ENCODE data around the gene TBATA.
"Not testable (repeated sequence)": the region's sequence is repeated elsewhere in the genome, so short reads cannot be mapped to it uniquely, and the experiment has no call there.

The TBATA gene

DNA sequence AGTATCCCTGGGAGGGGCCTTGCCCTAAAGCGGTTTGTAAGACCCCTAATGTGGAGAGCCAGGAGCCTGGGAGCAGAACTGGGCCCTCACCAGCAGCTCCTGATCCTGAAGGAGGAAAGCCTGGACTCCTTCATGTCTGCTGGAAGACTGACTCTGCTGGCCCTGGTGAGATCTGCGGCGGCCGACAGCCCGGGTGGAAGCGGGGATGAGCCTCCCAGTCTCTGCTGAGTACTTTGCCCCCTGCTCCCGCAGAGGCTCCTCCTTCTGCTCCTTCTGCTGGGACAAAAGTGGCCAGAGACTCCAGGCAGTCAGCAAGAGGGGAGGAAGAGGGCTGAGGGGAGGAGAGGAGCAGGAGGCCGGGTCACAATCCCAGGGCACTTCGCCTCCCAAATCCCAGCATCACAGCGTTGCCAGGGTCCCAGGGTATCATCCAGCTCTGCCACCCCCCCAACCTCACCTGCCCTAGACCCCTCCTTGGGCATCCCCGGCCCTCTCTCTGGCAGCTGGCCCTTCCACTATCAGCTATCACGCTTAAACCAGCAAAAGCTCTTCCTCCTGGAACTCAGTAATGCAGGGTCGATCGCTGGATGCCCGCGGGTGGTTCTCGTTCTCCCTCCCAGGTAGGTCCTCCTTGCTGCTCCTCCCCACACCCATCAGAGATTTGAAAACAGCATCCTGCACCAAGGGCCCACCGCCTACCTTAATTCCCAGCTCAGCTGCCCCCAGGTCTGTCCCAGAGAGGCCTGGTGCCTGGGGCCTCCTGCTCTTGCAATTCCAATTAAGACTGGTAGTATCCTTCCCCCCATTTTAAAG, 7.9 kb downstream of the TBATA start:
- no peak for DNase-seq

DNA sequence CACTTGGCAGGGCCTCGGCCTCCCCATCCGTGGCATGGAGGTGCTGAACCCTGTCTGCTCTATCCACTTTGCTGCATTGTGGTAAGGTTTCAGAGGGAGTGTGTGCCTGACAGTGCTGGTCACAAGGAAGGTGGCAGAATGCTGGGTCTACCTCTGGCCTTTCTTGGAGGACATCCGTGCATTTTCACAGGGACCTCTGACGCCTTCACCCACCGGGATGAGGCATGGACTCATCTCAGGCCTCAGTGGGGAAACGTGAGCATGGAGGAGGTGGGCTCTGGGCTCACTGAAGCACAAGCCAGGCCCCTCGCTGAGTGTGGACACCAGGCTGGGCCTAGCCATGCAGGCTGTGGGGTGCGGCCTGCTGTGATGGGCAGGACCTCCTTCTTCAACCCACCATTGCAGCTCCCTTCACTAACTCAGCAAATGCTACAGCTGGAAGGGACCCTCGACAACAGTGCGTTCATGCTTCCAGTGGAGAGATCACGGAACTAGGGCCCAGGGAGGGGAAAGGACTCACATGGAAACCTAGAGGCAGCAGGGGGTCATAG, 8.6 kb downstream of the TBATA start:
- DNase-seq = no peak

DNA sequence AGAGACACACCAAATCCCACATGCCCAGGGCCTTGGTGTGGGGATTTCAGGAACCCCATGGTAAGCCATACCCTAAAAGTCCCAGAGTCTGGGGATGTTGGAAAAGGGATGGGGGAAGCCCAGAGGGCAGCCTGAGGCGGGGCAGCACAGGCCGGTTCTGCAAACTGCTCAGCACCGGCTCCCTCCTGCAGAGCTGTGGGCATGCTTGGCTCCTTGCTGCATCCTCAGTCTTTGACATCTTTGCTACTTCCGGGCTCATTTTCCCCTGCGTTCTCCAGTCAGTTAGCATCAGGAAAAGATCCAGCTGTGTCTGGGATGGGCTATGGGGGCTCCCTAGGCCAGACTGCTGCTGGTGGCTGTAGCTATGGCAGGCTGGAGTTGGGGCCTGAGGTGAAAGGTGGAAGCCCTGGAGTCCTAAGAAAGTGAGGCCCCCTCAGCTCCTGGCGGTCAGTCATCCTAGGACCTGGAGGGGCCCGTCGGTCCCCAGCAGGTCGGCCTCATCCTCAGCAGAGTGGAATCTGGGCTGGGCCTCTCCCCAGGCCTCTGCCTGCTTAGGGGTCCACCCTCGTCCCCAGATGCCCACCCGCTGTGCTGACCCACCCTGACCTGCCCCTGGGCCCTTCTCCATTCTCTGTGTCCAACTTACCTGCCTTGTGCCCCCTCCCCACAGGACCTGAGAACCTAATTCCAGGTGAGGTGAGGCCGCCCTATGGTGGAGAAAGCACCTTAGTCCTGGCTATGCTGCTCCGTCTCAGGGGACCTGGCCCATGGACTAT, 9.3 kb downstream of the TBATA start:
- DNase-seq = no peak

DNA sequence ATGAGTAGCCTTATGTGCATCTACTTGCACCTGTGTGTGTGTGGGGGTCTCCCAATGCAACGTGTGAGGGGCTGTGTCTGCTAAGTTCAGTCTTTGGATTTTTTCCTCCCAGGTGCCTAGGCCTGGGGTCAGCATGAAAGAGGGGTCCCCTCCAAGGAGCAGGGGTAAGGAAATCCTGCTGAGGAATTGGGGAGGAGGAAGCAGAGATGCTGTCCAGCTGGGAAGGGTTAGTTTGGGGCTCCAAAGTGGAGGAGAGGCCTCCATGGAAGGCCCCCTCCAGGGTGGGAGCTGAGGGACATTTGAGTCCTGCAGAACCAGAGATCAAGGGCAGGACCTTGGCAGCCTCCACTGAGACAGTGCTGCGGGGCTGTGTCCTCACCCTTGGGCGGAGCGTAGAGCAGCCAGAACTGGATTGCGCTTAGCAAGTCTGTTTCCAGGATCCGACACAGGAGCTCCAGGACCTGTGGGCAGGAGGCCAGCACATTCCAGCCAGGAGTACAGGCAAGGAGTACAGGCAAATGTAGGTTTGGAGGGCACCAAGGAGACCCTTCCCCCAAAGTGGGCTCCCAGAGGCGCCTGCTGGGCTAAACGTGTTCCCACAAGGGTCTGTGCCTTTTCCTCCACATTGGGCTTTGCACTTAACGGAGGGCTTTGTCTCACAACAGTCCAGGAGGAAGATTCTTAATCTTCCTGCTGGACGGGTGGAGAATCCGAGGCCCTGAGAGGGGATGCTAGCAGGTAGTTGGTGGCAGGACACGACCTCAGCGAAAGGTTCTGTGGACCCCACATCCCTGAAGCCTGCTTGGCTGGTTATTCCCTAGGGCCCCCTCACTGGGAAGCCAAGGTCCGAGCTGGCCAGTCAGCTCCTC, 10.1 kb downstream of the TBATA start:
- no peak for DNase-seq

DNA sequence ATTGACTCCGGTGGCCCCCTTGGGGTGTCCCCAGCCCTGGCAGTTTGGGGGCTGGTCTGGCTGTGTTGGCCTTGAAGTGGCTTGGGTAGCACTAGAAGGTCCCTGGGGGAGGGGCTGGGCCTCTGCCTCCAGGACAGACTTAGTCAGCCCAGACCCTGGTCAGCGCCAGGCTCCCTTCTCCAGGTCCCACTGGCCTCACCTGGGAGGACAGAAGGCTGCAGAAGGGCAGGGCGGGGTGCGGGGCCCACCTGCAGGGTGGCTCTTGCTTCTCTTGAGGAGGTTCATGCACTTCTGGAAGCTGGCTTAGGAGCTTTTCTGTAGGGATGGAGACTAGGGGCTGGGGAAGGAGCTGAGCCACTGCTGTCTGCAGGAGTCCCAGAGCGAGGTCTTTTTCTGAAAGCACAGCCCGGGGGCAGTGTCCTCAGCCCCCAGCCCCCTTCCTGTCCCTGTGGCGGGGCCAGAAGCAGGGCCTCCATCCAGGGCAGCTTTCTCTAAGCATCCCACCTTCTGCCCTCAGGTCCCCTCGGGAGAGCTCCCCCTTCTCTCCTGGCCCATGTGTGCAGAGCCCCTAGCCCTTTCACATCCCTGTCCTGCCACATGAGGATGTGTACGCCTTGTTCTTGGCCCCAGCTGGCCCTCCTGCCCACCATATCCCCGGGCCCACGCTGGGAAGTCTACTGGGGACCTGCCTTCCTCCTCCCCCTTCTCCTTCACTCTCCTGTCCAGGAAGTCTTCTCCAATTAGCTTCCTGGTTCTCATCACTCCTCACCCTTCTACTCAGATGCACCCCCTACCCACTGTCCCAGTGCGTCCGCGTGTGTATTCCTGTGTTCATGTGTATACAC, 11.0 kb downstream of the TBATA start:
- DNase-seq = no peak

DNA sequence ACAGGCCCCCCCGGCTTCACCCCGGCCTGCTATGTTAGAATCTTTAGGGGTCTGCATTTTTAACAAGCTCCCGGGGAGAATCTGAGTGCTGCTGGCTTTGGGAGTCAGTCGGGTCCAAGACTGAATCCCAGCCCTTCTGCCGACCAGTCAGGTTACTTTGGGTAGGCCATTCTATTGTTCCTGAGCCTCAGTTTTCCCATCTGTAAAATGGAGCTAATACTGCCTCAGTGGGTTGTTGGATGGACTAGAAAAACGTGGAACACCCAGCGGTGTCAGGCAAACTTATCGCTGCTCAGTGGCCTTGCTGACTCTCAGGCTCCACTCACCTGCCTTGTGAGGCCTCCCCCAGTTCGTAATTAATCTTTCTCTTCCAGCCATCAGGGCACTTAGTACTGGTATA, 11.7 kb downstream of the TBATA start:
- no peak for DNase-seq

DNA sequence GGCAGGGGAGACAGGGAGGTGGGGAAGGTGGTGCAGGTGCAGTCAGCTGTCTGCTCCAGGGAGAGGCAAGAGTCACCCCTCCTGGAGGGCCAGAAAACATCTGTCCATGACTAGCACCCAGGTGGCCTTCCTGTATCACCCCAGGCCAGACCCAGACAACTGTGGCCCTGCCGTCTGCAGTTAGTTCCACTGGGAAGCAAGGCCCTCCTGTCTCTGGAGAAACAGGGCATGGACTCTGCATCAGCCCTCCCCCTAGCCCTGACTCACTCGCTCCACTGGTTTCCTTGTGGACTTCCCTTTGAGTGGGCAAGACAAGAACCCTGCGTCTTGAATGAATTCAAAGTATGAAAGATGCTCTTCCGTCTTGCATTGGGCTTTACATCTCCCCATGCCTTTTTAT, 12.6 kb downstream of the TBATA start:
- no peak for DNase-seq

DNA sequence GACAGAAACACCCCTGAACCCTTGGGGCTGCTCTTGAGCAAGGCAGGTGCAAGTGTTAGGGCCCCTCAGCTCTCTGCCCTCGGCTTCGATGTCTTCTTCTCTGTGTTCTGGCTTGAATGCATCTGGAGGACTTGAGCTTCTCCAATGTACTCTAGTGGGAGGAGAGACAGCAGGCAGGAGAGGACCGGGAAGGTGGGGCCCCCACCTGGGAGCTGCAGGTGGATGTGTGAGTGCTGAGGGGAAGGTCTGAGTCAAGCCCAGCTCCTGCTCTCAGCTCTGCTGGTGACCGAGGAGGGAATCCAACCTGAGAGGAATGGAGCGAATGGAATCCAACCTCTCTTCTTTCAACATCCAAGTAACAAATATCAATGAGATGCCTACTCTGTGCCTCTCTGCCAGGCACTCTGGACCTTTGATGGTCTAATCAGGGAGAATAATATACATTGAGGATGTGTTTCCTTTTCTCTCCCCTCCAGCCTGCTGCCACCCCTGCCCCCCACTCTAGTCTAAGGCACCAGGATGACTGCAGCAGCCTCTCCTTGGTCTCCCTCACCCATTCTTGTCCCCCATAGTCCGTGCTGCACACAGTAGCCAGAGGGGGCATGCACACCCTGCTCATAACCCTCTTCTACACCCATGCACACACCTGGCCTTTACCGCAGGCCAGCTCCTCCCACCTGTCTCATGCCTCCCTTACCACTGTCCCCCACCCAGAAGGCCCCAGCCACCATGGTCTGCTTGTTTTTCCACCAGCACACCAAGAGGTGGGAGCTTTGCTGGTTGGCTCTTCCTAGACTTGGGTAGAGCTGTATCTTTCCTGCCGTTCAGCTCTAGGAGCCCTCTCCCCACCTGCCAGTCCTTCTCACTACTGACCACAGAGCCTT, 13.6 kb downstream of the TBATA start:
- no peak for DNase-seq

DNA sequence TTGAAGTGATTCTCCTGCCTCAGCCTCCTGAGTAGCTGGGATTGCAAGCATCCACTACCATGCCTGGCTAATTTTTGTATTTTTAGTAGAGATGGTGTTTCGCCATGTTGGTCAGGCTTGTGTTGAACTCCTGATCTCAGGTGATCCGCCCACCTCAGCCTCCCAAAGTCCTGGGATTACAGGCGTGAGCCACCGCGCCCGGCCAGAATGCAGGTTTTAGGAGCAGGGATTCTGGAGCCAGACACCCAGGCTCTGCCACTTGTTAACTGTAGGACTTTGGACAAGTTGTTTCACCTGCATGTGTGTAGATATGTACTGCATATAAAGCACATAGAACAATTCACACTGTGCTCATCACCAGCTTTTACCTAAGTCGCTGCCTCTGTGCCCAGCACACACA, 14.7 kb downstream of the TBATA start:
- not testable (repeated sequence) for DNase-seq

DNA sequence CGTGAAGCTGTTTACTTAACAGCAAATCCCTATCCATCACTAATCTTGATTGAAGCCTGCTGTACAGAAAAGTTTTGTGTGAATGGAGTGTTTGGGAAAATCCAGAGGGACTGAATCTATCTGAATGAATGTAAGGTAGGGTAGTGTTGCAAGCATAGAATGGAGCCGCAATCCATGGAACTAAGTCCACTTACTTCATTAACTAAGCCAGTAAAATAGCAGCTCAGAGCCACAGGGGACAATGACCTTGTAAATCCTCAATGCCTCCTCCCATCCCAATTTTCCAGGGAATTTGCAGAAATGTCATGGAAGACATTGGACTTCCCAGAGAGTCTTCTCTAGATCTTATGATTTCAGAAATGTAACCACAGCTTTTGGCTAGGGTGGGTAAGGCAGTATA, 15.2 kb downstream of the TBATA start:
- no peak for DNase-seq

DNA sequence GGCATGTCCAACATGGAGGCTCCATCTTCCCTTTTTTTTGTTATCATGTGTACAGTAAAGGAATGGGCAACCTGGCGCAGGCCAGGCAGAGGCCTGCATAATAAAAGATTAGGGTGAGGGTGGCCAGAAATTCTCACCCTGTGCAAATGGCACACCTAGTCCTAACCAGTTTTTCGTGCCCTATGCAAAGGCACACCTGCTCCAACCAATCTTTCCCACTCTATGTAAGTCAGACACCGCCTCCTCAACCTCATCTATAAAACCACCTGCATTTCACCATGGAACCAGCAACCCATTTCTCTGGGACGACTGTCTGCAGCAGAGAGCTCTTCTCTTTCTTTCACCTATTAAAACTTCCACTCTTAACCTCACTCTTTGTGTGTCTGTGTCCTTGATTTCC, 16.1 kb downstream of the TBATA start:
- DNase-seq = no peak

DNA sequence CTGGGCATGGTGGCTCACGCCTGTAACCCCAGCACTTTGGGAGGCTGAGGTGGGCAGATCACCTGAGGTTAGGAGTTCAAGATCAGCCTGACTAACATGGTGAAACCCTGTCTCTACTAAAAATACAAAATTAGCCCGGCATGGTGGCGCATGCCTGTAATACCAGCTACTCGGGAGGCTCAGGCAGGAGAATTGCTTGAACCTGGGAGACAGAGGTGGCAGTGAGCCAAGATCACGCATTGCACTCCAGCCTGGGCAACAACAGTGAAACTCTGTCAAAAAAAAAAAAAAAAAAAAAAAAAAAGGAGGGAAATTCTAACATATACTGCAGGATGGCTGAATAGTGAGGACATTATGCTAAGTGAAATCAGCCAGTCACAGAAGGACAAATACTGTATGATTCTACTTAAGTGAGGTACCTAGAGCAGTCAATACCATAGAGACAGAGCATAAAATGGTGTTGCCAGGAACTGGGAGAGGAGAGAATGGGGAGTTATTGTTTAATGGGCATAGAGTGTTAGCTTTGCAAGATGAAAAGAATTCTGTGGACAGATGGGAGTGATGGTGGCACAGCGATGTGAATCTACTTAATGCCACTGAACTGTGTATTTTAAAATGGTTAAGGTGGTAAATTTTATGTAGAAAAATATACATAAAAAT, 17.0 kb downstream of the TBATA start:
- DNase-seq = not testable (repeated sequence)

DNA sequence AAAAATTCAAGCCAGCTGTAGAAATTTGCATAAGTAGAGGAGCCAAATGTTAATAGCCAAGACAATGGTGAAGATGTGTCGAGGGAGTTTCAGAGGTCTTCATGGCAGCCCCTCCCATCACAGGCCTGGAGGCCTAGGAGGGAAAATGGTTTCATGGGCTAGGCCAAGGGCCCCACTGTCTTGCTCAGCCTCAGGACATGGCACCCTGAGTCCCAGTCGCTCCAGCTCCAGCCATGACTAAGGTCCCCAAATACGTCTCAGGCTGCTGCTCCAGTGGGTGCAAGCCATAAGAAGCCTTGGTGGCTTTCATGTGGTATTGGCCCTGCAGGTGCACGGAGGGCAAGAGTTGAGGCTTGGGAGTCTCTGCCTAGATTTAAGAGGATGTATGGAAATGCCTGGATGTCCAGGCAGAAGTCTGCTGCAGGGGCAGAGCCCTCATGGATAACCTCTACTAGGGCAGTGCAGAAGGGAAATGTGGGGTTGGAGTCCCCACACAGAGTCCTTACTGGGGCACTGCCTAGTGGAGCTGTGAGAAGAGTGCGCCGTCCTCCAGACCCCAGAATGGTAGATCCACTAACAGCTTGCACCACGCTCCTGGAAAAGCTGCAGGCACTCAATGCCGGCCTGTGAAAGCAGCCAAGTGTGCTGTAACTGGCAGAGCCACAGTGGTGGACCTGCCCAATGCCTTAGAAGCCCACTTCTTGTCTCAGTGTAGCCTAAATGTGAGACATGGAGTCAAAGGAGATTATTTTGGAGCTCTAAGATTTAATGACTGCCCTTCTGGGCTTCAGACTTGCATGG, 19.2 kb downstream of the TBATA start:
- no peak for DNase-seq

DNA sequence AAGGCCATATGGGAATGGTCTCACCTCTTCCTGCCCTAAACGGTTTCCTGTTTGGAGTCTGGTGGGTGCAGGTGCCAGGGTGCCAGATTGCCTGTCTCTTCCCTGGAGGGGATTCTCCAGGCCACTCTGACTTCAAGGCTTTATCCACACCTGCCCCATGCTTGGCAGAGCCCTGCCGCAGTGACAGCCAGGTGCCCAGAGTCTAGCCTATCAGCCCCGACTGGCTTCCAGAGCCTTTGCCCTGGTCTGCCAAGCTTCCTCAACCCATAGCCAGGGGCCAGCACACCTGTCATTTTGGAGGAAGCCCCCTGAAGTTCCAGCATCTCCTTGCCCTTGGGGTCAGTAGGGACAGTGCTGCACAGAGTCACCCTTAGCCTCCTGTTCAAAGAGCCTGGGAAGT, 21.6 kb downstream of the TBATA start:
- no peak for DNase-seq

DNA sequence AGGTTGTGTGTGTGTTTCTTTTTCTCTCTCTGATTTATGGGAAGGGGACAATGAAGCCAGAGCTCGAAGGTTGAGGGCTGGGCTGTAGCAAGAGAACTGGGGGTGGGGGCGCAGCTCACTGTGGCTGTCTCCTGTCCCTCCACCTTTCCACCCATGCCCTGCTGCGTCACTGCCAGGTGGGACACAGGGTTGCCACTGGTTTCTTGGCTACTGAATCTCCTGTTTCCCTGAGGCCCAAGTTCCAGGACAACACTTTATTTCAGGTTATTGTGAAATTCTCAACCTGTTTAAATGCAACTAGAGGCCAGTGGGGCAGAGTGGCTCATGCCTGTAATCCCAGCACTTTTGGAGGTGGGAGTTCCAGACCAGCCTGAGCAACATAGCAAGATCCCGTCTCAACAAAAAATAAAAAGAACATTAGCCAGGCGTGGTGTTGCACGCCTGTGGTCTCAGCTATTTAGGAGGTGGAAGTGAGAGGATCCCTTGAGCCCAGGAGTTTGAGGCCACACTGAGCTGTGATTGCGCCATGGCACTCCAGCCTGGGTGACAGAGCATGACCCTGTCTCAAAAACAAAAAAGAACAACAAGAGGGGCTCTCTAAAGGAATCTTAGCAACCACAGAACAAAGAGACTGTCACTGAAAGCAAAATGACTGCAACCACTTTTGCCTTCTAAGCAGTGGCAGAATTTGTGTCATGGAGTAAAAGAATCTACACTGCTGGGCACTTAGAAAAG, 22.6 kb downstream of the TBATA start:
- DNase-seq = no peak

DNA sequence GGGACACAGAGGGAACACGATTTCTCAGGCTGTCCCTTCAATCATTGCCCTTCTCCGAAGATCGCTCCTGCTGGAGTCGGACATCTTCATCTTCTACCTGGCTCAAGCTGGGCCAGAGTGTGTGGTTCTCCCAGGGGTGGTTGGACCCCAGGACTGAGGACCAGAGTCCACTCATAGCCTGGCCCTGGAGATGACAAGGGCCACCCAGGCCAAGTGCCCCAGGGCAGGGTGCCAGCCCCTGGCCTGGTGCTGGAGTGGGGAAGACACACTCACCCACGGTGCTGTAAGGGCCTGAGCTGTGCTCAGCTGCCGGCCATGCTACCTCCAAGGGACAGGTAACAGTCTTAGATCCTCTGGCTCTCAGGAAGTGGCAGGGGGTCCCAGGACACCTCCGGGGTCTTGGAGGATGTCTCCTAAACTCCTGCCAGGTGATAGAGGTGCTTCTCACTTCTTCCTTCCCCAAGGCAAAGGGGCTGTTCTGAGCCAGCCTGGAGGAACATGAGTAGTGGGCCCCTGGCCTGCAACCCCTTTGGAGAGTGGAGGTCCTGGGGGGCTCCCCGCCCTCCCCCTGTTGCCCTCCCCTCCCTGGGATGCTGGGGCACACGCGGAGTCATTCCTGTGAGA, 23.3 kb downstream of the TBATA start:
- no peak for DNase-seq

DNA sequence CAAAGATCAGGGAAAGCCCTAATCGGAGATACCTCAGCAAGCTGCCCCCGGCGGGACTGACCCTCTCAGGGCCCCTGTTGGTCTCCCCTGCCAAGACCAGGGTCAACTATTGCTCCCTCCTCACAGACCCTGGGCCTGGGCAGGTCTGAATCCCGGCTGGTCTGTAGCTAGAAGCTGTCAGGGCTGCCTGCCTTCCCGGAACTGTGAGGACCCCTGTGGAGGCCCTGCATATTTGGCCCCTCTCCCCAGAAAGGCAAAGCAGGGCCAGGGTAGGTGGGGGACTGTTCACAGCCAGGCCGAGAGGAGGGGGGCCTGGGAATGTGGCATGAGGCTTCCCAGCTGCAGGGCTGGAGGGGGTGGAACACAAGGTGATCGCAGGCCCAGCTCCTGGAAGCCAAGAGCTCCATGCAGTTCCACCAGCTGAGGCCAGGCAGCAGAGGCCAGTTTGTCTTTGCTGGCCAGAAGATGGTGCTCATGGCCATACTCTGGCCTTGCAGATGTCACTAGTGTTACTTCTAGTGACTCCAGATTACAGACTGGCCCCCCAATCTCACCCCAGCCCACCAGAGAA, 24.1 kb downstream of the TBATA start:
- no peak for DNase-seq

DNA sequence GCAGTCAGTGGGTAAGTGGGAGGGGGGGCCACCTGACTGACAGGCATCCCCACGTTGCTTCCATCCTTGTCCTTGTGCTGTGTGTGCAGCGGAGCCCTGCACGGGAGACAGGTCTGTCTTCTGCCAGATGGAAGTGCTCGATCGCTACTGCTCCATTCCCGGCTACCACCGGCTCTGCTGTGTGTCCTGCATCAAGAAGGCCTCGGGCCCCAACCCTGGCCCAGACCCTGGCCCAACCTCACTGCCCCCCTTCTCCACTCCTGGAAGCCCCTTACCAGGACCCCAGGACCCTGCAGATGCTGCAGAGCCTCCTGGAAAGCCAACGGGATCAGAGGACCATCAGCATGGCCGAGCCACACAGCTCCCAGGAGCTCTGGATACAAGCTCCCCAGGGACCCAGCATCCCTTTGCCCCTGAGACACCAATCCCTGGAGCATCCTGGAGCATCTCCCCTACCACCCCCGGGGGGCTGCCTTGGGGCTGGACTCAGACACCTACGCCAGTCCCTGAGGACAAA, 24.8 kb downstream of the TBATA start:
- no peak for DNase-seq
